Measurements from ENCODE around the gene WNT9A.

DNA sequence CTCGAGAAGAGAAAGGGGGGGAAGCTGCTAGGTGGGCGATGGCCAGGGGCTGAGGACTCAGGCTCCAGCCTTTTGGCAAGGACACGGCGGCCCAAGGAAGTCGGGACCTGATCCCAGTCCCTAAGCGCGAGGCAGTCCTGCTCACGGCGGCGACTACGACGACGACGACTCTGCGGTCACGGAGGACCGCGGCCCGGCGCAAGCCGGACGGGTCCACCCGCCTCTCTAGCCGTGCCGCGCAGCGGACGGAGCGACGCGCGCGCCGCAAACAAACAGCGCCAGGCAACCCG lies 401 bp downstream of the WNT9A start:
- TF ChIP-seq EP300 (conservative IDR thresholded peaks at IDR 0.05; ENCODE audit: poor library complexity, severe bottlenecking), result no peak
- TF ChIP-seq TAF1 (IDR thresholded peaks at IDR 0.05; ENCODE audit: low read depth), result no peak
- TF ChIP-seq, protein P1, sequence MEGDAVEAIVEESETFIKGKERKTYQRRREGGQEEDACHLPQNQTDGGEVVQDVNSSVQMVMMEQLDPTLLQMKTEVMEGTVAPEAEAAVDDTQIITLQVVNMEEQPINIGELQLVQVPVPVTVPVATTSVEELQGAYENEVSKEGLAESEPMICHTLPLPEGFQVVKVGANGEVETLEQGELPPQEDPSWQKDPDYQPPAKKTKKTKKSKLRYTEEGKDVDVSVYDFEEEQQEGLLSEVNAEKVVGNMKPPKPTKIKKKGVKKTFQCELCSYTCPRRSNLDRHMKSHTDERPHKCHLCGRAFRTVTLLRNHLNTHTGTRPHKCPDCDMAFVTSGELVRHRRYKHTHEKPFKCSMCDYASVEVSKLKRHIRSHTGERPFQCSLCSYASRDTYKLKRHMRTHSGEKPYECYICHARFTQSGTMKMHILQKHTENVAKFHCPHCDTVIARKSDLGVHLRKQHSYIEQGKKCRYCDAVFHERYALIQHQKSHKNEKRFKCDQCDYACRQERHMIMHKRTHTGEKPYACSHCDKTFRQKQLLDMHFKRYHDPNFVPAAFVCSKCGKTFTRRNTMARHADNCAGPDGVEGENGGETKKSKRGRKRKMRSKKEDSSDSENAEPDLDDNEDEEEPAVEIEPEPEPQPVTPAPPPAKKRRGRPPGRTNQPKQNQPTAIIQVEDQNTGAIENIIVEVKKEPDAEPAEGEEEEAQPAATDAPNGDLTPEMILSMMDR (IDR thresholded peaks at IDR 0.05; ENCODE audit: poor library complexity, severe bottlenecking), result no peak
- TF ChIP-seq, protein P2, sequence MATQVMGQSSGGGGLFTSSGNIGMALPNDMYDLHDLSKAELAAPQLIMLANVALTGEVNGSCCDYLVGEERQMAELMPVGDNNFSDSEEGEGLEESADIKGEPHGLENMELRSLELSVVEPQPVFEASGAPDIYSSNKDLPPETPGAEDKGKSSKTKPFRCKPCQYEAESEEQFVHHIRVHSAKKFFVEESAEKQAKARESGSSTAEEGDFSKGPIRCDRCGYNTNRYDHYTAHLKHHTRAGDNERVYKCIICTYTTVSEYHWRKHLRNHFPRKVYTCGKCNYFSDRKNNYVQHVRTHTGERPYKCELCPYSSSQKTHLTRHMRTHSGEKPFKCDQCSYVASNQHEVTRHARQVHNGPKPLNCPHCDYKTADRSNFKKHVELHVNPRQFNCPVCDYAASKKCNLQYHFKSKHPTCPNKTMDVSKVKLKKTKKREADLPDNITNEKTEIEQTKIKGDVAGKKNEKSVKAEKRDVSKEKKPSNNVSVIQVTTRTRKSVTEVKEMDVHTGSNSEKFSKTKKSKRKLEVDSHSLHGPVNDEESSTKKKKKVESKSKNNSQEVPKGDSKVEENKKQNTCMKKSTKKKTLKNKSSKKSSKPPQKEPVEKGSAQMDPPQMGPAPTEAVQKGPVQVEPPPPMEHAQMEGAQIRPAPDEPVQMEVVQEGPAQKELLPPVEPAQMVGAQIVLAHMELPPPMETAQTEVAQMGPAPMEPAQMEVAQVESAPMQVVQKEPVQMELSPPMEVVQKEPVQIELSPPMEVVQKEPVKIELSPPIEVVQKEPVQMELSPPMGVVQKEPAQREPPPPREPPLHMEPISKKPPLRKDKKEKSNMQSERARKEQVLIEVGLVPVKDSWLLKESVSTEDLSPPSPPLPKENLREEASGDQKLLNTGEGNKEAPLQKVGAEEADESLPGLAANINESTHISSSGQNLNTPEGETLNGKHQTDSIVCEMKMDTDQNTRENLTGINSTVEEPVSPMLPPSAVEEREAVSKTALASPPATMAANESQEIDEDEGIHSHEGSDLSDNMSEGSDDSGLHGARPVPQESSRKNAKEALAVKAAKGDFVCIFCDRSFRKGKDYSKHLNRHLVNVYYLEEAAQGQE (IDR thresholded peaks at IDR 0.05; ENCODE audit: borderline replicate concordance), result no peak
- no peak for TF ChIP-seq EZH2 (IDR thresholded peaks at IDR 0.05; ENCODE audit: borderline replicate concordance, insufficient read depth, low read length, poor library complexity, severe bottlenecking)
- no peak for TF ChIP-seq POLR2AphosphoS5 (IDR thresholded peaks at IDR 0.05)
- TF ChIP-seq MXI1 (conservative IDR thresholded peaks at IDR 0.05; ENCODE audit: poor library complexity, severe bottlenecking), result no peak

Data from neural cell (in vitro differentiated cells).